Erythroblast (primary cell): Measurements from ENCODE around the gene FIBCD1.

ENCODE experiments used
- GATA1 ChIP-seq: IDR thresholded peaks from 2 replicates; pipeline ENCODE4 v1.6.1; 2011; ENCODE audit warnings: low read depth, mild to moderate bottlenecking, control low read depth, low read length, moderate library complexity
- POLR2A ChIP-seq: IDR thresholded peaks from 2 replicates; pipeline ENCODE4 v1.6.1; 2011; ENCODE audit warnings: mild to moderate bottlenecking, low read length

DNA sequence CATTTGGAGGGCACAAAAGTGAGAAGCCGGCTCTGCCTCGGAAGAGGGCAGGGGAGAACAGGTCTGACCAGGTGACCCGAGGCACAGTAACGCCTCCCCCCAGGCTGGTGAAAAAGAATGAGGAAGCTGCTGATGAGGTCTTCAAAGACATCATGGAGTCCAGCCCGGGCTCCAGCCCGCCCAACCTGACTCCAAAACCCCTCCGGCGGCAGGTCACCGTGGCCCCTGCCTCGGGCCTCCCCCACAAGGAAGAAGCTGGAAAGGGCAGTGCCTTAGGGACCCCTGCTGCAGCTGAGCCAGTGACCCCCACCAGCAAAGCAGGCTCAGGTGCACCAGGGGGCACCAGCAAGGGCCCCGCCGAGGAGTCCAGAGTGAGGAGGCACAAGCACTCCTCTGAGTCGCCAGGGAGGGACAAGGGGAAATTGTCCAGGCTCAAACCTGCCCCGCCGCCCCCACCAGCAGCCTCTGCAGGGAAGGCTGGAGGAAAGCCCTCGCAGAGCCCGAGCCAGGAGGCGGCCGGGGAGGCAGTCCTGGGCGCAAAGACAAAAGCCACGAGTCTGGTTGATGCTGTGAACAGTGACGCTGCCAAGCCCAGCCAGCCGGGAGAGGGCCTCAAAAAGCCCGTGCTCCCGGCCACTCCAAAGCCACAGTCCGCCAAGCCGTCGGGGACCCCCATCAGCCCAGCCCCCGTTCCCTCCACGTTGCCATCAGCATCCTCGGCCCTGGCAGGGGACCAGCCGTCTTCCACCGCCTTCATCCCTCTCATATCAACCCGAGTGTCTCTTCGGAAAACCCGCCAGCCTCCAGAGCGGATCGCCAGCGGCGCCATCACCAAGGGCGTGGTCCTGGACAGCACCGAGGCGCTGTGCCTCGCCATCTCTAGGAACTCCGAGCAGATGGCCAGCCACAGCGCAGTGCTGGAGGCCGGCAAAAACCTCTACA is 54.2 kb downstream of the FIBCD1 start:
- no peak for TF ChIP-seq POLR2A
- no peak for TF ChIP-seq GATA1
